K562 (cell line): ENCODE results near the gene ZCCHC4. TPM values are rescaled to one million over a fixed set of nuclear protein-coding genes. Genes with fewer than 3 reads are reported as not detected.

Source experiments
- ATAC-seq: fragments of 200-7000 bp; cut with Tn5 transposase; 3 replicates; pipeline ENCODE4 v1.9.1; 2020; ENCODE audit warnings: moderate library complexity
- BruUV-seq: library from RNA; stranded (reverse); fragments of 400-500 nt; replicated peaks from 2 replicates; lab custom pipeline; 2021; lab: Mats Ljungman, UMichigan
- CTCF ChIA-PET: fragments of 300-600 bp; formaldehyde crosslinking; extraction: SDS; loops from one replicate; lab custom pipeline; 2021; ENCODE audit warnings: low intra/inter-chr PET ratio; lab: Yijun Ruan, JAX
- POLR2A ChIA-PET: fragments of 300-600, 350-650 bp; sonication (Branson Sonifier 250); formaldehyde crosslinking; extraction: SDS; loops from one replicate; lab custom pipeline; 2021; ENCODE audit warnings: antibody characterized with exemption, inconsistent platforms; lab: Yijun Ruan, JAX
- DNase-seq, 4 experiments: peaks; one replicate each; pipeline versions ENCODE4 v3.0.0 to v3.0.0-alpha.2; 2011 to 2018; ENCODE audit warnings: low spot score in 3 of 4, mixed read lengths in 3 of 4; ENCODE audit errors: extremely low read depth in 1 of 4
- FAIRE-seq: peaks from 2 replicates; lab custom pipeline; 2011; peaks lifted over from hg19 to GRCh38; lab: Jason Lieb, UNC
- H2AFZ ChIP-seq: 2 replicates; pipeline ENCODE4 v1.6.0; 2011; ENCODE audit warnings: low read depth, low read length, control low read depth, inconsistent platforms
- H3K27ac ChIP-seq: fragments of 200-600 bp; 3 replicates; pipeline ENCODE4 v1.8.0; 2011; ENCODE audit warnings: low read depth, mild to moderate bottlenecking, control low read depth, inconsistent platforms, low read length, moderate library complexity, mixed read lengths; ENCODE audit errors: extremely low read depth
- H3K27me3 ChIP-seq, 2 experiments: fragments of 300-600 bp in 1 of 2; 2 replicates in 1 of 2; 3 replicates in 1 of 2; pipeline versions ENCODE4 v1.6.0 to v1.8.0; 2011; ENCODE audit warnings: inconsistent platforms in 2 of 2, low read length in 2 of 2, mild to moderate bottlenecking in 1 of 2, mixed read lengths in 1 of 2, moderate library complexity in 1 of 2; ENCODE audit not compliant: control insufficient read depth in 2 of 2, insufficient read depth in 2 of 2
- H3K36me3 ChIP-seq: fragments of 300-600 bp; 3 replicates; pipeline ENCODE4 v1.8.0; 2011; ENCODE audit warnings: mild to moderate bottlenecking, low read length, inconsistent platforms; ENCODE audit not compliant: control insufficient read depth, insufficient read depth
- H3K4me1 ChIP-seq, 2 experiments: fragments of 200-600 bp in 1 of 2; replicated peaks in 1 of 2; 2 replicates in 1 of 2; 3 replicates in 1 of 2; pipeline versions ENCODE4 v1.5.1 to v1.8.0; 2011; ENCODE audit warnings: inconsistent platforms in 2 of 2, low read length in 2 of 2, mild to moderate bottlenecking in 1 of 2, mixed read lengths in 1 of 2, moderate library complexity in 1 of 2; ENCODE audit not compliant: control insufficient read depth in 2 of 2, insufficient read depth in 2 of 2
- H3K4me2 ChIP-seq: 2 replicates; pipeline ENCODE4 v1.6.1; 2011; ENCODE audit warnings: low read length, control low read depth, inconsistent platforms, mixed read lengths; ENCODE audit not compliant: insufficient read depth
- H3K4me3 ChIP-seq: fragments of 200-600 bp; sonication (generic), shearing (Covaris generic); 2 replicates; pipeline ENCODE4 v1.5.1; 2016; ENCODE audit warnings: control low read depth, inconsistent platforms
- H3K79me2 ChIP-seq: fragments of 200-600 bp; 3 replicates; pipeline ENCODE4 v1.8.0; 2011; ENCODE audit warnings: low read length, inconsistent platforms; ENCODE audit not compliant: control insufficient read depth, insufficient read depth
- H3K9ac ChIP-seq, 2 experiments: 2 replicates each; pipeline versions ENCODE4 v1.6.0 to v1.6.1; 2011; ENCODE audit warnings: low read depth in 2 of 2, low read length in 2 of 2, control low read depth in 1 of 2, inconsistent platforms in 1 of 2, mild to moderate bottlenecking in 1 of 2, mixed read lengths in 1 of 2; ENCODE audit not compliant: insufficient read depth in 1 of 2
- H3K9me1 ChIP-seq: one replicate; pipeline ENCODE4 v1.6.0; 2011; ENCODE audit warnings: inconsistent platforms, mild to moderate bottlenecking, low read length, moderate library complexity; ENCODE audit not compliant: control insufficient read depth, insufficient read depth
- H3K9me3 ChIP-seq: replicated peaks from 2 replicates; pipeline ENCODE4 v1.5.1; 2011; ENCODE audit warnings: low read depth, low read length, inconsistent platforms; ENCODE audit not compliant: control insufficient read depth, insufficient read depth
- H4K20me1 ChIP-seq: replicated peaks from 2 replicates; pipeline ENCODE4 v1.6.1; 2011; ENCODE audit warnings: low read length, inconsistent platforms, mixed read lengths; ENCODE audit not compliant: control insufficient read depth, insufficient read depth
- DPF2 ChIP-seq: fragments of 450-650 bp; IDR thresholded peaks from 2 replicates; pipeline ENCODE4 v1.6.1; 2016
- L3MBTL2 ChIP-seq: fragments of 450-650 bp; IDR thresholded peaks from 2 replicates; pipeline ENCODE4 v1.6.1; 2016; ENCODE audit warnings: mild to moderate bottlenecking, moderate library complexity
- NCOA1 ChIP-seq: fragments of 450-650 bp; IDR thresholded peaks from 2 replicates; pipeline ENCODE4 v1.6.1; 2016; ENCODE audit warnings: low read depth
- TAL1 ChIP-seq: fragments of 450-650 bp; IDR thresholded peaks from 2 replicates; pipeline ENCODE4 v1.6.1; 2016; ENCODE audit warnings: mild to moderate bottlenecking
- TRIM24 ChIP-seq, 2 experiments: fragments of 450-650 bp; IDR thresholded peaks; 2 replicates each; pipeline ENCODE4 v1.6.1; 2016
- ZBTB7A ChIP-seq: IDR thresholded peaks from 2 replicates; pipeline ENCODE4 v1.6.1; 2011; ENCODE audit warnings: low read depth, mild to moderate bottlenecking, low read length, moderate library complexity, borderline replicate concordance; ENCODE audit not compliant: control insufficient read depth
- WGBS: fragments of 100-300 bp; shearing (Covaris generic); methylation state at CpG from one replicate; pipeline ENCODE4 v1.1.6; 2016; ENCODE audit warnings: low coverage, mixed read lengths; ENCODE audit not compliant: insufficient coverage; ENCODE audit errors: missing lambda C conversion rate; 5-methylcytosine and 5-hydroxymethylcytosine counted together
- in situ Hi-C: fragments of 300-500 bp; cut with MboI; formaldehyde crosslinking; loops from 4 replicates; pipeline ENCODE4 v1.15.0; 2018; ENCODE audit warnings: inconsistent platforms, mixed read lengths
- intact Hi-C: fragments of 100-400 bp; cut with micrococcal nuclease; formaldehyde crosslinking; loops from 2 replicates; pipeline ENCODE4 v1.14.2; 2022
- polyA plus RNA-seq, 8 experiments: library from polyadenylated mRNA; depleted of rRNA in 4 of 8; stranded (reverse) in 5 of 8; unstranded in 3 of 8; fragments of >200 nt; fragmentation: Nextera tagmentation in 2 of 8; fragmentation: Illumina TruSeq in 1 of 8; extraction: Ambion mirVana in 2 of 8; extraction: Trizol in 1 of 8; gene quantifications; 2 replicates each; pipeline versions ENCODE4 v1.2.1 to v1.2.3, GENCODE V29; 2011 to 2014; ENCODE audit warnings: inconsistent platforms in 1 of 8, missing spikeins in 1 of 8
- total RNA-seq, 7 experiments: library from RNA; depleted of rRNA in 6 of 7; stranded (reverse); fragments of >200 nt in 6 of 7; fragmentation: Illumina TruSeq in 2 of 7; extraction: Trizol in 2 of 7; gene quantifications; 2 replicates each; pipeline versions ENCODE4 v1.2.1 to v1.2.3, GENCODE V29; 2011 to 2021; ENCODE audit warnings: low replicate concordance in 1 of 7
- TF ChIP-seq, protein P1 (sequence below), 2 experiments: fragments of 450-650 bp; conservative IDR thresholded peaks; 2 replicates each; pipeline ENCODE4 v1.6.1; 2017; ENCODE audit warnings: mild to moderate bottlenecking in 2 of 2, moderate library complexity in 2 of 2
- TF ChIP-seq, protein P2 (sequence below), 2 experiments: IDR thresholded peaks; 2 replicates each; pipeline ENCODE4 v1.6.1; 2011; ENCODE audit warnings: borderline replicate concordance in 1 of 2, control low read depth in 1 of 2, low read depth in 1 of 2, low read length in 1 of 2, mild to moderate bottlenecking in 1 of 2, mixed read lengths in 1 of 2, moderate library complexity in 1 of 2; ENCODE audit not compliant: insufficient read depth in 1 of 2, insufficient read length in 1 of 2, poor library complexity in 1 of 2, severe bottlenecking in 1 of 2; ENCODE audit errors: extremely low read depth in 1 of 2
- TF ChIP-seq, protein P3 (sequence below): fragments of 450-650 bp; IDR thresholded peaks from 2 replicates; pipeline ENCODE4 v1.6.1; 2017; ENCODE audit warnings: antibody characterized with exemption, mild to moderate bottlenecking
- TF ChIP-seq, protein P4 (sequence below), 2 experiments: fragments of 150-350 bp in 1 of 2; IDR thresholded peaks; 2 replicates each; pipeline ENCODE4 v1.6.1; 2012 to 2016; ENCODE audit warnings: low read depth in 2 of 2, low read length in 2 of 2, mild to moderate bottlenecking in 1 of 2, moderate library complexity in 1 of 2

Gene ZCCHC4
- total and polyA plus RNA-seq, 9 of the 15 experiments (the other 6 are each of a cell fraction or from before 2014, with no cell fraction given) = 5.3 to 26.1 (median 15.2) TPM

DNA sequence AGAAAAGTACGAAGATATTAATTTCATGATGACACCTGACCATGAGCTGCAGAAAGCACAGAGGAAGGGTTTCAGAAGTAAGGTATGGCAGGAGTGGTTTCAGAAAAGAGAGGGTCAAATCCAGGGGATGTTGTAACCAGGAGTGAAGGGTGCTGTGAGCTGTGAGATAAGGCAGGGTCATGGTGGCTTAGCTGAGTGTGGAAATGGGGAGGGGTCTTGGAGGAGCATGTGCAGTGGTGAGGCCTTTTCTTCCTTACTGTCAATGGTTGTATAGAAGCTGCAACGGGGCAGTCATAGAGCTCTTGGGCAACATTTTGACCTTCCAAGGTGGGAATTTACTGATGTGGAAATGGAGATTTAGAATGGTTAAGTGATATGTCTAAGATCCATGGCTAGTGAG lies 67.0 kb downstream of the ZCCHC4 start:
- peak overlapping the region in 1 of 2 experiments; percentile 38; a peak in 1 of 4 replicates for H3K9ac ChIP-seq
- in situ Hi-C loops = loop anchor here (10.0 kb wide), 1 partner anchor 395 kb away; no protein-coding TSS in a partner anchor
- H3K4me1 ChIP-seq = peaks cover 17% of the 10 kb centered on the region in 2 experiments; a peak in 4 of 5 replicates
- peak; percentile 76 for FAIRE-seq
- no peak overlapping the region; the same call in 1 of the 2 replicates for H3K4me3 ChIP-seq
- peak overlapping the region; percentile 95 for H3K4me2 ChIP-seq
- H3K27ac ChIP-seq = peak overlapping the region; percentile 60
- H2AFZ ChIP-seq = peak overlapping the region; percentile 67; the same call in 1 of the 2 replicates
- CTCF ChIA-PET = no interaction called here
- H3K36me3 ChIP-seq = peaks cover 50% of the 10 kb centered on the region
- peak; percentile 16 to 67 (median 38) for DNase-seq
- no peaks in the 10 kb centered on the region for H3K27me3 ChIP-seq
- no peaks in the 10 kb centered on the region for H4K20me1 ChIP-seq
- POLR2A ChIA-PET = interaction anchor here (0.6 kb wide), 1 partner anchor 306 kb away, joined by 3 read pairs; no protein-coding TSS in a partner anchor
- WGBS = 44% methylated on average over 2 of the region's 2 CpGs
- no peaks in the 10 kb centered on the region for H3K9me1 ChIP-seq
- BruUV-seq = no TSS peak
- intact Hi-C loops = loop anchor here (5.0 kb wide), 1 partner anchor 67 kb away; the partner anchor contains the start of gene ZCCHC4
- H3K9me3 ChIP-seq = peaks cover 4% of the 10 kb centered on the region; the same call in 1 of the 2 replicates
- ATAC-seq = peak; percentile 10
- peaks cover 33% of the 10 kb centered on the region for H3K79me2 ChIP-seq
- TF ChIP-seq, protein P1, sequence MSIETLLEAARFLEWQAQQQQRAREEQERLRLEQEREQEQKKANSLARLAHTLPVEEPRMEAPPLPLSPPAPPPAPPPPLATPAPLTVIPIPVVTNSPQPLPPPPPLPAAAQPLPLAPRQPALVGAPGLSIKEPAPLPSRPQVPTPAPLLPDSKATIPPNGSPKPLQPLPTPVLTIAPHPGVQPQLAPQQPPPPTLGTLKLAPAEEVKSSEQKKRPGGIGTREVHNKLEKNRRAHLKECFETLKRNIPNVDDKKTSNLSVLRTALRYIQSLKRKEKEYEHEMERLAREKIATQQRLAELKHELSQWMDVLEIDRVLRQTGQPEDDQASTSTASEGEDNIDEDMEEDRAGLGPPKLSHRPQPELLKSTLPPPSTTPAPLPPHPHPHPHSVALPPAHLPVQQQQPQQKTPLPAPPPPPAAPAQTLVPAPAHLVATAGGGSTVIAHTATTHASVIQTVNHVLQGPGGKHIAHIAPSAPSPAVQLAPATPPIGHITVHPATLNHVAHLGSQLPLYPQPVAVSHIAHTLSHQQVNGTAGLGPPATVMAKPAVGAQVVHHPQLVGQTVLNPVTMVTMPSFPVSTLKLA (conservative IDR thresholded peaks at IDR 0.05) = peak in 1 of 2 experiments; percentile 42; a peak in 1 of 4 replicates
- TF ChIP-seq, protein P2, sequence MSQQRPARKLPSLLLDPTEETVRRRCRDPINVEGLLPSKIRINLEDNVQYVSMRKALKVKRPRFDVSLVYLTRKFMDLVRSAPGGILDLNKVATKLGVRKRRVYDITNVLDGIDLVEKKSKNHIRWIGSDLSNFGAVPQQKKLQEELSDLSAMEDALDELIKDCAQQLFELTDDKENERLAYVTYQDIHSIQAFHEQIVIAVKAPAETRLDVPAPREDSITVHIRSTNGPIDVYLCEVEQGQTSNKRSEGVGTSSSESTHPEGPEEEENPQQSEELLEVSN (IDR thresholded peaks at IDR 0.05; ENCODE audit: borderline replicate concordance in 1 of 2, extremely low read depth in 1 of 2, insufficient read depth in 1 of 2, insufficient read length in 1 of 2, low read depth in 1 of 2, low read length in 1 of 2, poor library complexity in 1 of 2, severe bottlenecking in 1 of 2) = peak in 1 of 2 experiments; percentile 24
- TF ChIP-seq ZBTB7A (peak; percentile 65; the same call in 1 of the 2 replicates), DPF2 (peak; percentile 50; the same call in 1 of the 2 replicates), TRIM24 (IDR thresholded peaks at IDR 0.05) (peak; percentile 44 to 58; a peak in 3 of 4 replicates), TAL1 (peak; percentile 56; the same call in 1 of the 2 replicates), L3MBTL2 (peak; percentile 32; the same call in 1 of the 2 replicates), NCOA1 (no peak)
- TF ChIP-seq, protein P3, sequence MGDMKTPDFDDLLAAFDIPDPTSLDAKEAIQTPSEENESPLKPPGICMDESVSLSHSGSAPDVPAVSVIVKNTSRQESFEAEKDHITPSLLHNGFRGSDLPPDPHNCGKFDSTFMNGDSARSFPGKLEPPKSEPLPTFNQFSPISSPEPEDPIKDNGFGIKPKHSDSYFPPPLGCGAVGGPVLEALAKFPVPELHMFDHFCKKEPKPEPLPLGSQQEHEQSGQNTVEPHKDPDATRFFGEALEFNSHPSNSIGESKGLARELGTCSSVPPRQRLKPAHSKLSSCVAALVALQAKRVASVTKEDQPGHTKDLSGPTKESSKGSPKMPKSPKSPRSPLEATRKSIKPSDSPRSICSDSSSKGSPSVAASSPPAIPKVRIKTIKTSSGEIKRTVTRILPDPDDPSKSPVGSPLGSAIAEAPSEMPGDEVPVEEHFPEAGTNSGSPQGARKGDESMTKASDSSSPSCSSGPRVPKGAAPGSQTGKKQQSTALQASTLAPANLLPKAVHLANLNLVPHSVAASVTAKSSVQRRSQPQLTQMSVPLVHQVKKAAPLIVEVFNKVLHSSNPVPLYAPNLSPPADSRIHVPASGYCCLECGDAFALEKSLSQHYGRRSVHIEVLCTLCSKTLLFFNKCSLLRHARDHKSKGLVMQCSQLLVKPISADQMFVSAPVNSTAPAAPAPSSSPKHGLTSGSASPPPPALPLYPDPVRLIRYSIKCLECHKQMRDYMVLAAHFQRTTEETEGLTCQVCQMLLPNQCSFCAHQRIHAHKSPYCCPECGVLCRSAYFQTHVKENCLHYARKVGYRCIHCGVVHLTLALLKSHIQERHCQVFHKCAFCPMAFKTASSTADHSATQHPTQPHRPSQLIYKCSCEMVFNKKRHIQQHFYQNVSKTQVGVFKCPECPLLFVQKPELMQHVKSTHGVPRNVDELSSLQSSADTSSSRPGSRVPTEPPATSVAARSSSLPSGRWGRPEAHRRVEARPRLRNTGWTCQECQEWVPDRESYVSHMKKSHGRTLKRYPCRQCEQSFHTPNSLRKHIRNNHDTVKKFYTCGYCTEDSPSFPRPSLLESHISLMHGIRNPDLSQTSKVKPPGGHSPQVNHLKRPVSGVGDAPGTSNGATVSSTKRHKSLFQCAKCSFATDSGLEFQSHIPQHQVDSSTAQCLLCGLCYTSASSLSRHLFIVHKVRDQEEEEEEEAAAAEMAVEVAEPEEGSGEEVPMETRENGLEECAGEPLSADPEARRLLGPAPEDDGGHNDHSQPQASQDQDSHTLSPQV = peak; percentile 70
- TF ChIP-seq, protein P4, sequence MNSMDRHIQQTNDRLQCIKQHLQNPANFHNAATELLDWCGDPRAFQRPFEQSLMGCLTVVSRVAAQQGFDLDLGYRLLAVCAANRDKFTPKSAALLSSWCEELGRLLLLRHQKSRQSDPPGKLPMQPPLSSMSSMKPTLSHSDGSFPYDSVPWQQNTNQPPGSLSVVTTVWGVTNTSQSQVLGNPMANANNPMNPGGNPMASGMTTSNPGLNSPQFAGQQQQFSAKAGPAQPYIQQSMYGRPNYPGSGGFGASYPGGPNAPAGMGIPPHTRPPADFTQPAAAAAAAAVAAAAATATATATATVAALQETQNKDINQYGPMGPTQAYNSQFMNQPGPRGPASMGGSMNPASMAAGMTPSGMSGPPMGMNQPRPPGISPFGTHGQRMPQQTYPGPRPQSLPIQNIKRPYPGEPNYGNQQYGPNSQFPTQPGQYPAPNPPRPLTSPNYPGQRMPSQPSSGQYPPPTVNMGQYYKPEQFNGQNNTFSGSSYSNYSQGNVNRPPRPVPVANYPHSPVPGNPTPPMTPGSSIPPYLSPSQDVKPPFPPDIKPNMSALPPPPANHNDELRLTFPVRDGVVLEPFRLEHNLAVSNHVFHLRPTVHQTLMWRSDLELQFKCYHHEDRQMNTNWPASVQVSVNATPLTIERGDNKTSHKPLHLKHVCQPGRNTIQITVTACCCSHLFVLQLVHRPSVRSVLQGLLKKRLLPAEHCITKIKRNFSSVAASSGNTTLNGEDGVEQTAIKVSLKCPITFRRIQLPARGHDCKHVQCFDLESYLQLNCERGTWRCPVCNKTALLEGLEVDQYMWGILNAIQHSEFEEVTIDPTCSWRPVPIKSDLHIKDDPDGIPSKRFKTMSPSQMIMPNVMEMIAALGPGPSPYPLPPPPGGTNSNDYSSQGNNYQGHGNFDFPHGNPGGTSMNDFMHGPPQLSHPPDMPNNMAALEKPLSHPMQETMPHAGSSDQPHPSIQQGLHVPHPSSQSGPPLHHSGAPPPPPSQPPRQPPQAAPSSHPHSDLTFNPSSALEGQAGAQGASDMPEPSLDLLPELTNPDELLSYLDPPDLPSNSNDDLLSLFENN (IDR thresholded peaks at IDR 0.05; ENCODE audit: low read depth in 2 of 2, low read length in 2 of 2) = no peak
